HepG2 (cell line): ENCODE results near the gene MTIF2. TPM values are rescaled to one million over a fixed set of nuclear protein-coding genes. Genes with fewer than 3 reads are reported as not detected.

ENCODE experiments used
- CCDC6 ChIP-seq: sonication (generic); formaldehyde crosslinking; IDR thresholded peaks from 2 replicates; pipeline ENCODE4 v1.8.1; 2022; ENCODE audit warnings: mild to moderate bottlenecking, missing genetic modification reagents, moderate library complexity
- CSRNP2 ChIP-seq: sonication (generic); formaldehyde crosslinking; conservative IDR thresholded peaks from 2 replicates; pipeline ENCODE4 v1.8.0; 2022; ENCODE audit warnings: low read depth, missing genetic modification reagents
- KLF16 ChIP-seq, 2 experiments: sonication (generic) in 1 of 2; formaldehyde crosslinking in 1 of 2; IDR thresholded peaks; 2 replicates each; pipeline versions ENCODE4 v1.6.1 to v1.8.0; 2016 to 2023; ENCODE audit warnings: missing genetic modification reagents in 2 of 2, missing compliant biosample characterization in 1 of 2
- MLLT10 ChIP-seq: sonication (generic); formaldehyde crosslinking; IDR thresholded peaks from 2 replicates; pipeline ENCODE4 v1.4.0; 2020; ENCODE audit warnings: missing genetic modification reagents
- SALL2 ChIP-seq: sonication (generic); formaldehyde crosslinking; IDR thresholded peaks from 2 replicates; pipeline ENCODE4 v1.8.1; 2023; ENCODE audit warnings: mild to moderate bottlenecking, missing genetic modification reagents, inconsistent platforms
- SMYD3 ChIP-seq: sonication (generic); formaldehyde crosslinking; IDR thresholded peaks from 2 replicates; pipeline ENCODE4 v1.8.1; 2023; ENCODE audit warnings: mild to moderate bottlenecking, missing genetic modification reagents
- TFE3 ChIP-seq: IDR thresholded peaks from 2 replicates; pipeline ENCODE4 v1.6.1; 2016
- TOE1 ChIP-seq: sonication (generic); formaldehyde crosslinking; IDR thresholded peaks from 2 replicates; pipeline ENCODE4 v1.4.0; 2020; ENCODE audit warnings: mild to moderate bottlenecking, missing genetic modification reagents
- ZFP62 ChIP-seq: sonication (generic); formaldehyde crosslinking; IDR thresholded peaks from 2 replicates; pipeline ENCODE4 v1.4.0; 2020; ENCODE audit warnings: missing genetic modification reagents
- ZNF3 ChIP-seq: IDR thresholded peaks from 2 replicates; pipeline ENCODE4 v1.7.0; 2017; ENCODE audit warnings: inconsistent platforms
- ZNF318 ChIP-seq: sonication (generic); formaldehyde crosslinking; IDR thresholded peaks from 2 replicates; pipeline ENCODE4 v1.4.0; 2020; ENCODE audit warnings: mild to moderate bottlenecking, missing genetic modification reagents
- ZNF460 ChIP-seq: sonication (generic); formaldehyde crosslinking; IDR thresholded peaks from 2 replicates; pipeline ENCODE4 v1.5.1; 2020; ENCODE audit warnings: missing genetic modification reagents, mild to moderate bottlenecking, borderline replicate concordance
- ZNF552 ChIP-seq: sonication (generic); formaldehyde crosslinking; IDR thresholded peaks from 2 replicates; pipeline ENCODE4 v1.9.0; 2022; ENCODE audit warnings: missing genetic modification reagents, mild to moderate bottlenecking, borderline replicate concordance
- ZNF775 ChIP-seq: sonication (generic); formaldehyde crosslinking; IDR thresholded peaks from 2 replicates; pipeline ENCODE4 v1.4.0; 2020; ENCODE audit warnings: missing genetic modification reagents, mild to moderate bottlenecking, moderate library complexity, borderline replicate concordance
- ZNF776 ChIP-seq: sonication (generic); formaldehyde crosslinking; IDR thresholded peaks from 2 replicates; pipeline ENCODE4 v1.4.0; 2020; ENCODE audit warnings: mild to moderate bottlenecking, missing genetic modification reagents
- ZNF841 ChIP-seq: sonication (generic); formaldehyde crosslinking; IDR thresholded peaks from 2 replicates; pipeline ENCODE4 v1.8.1; 2023; ENCODE audit warnings: missing genetic modification reagents, borderline replicate concordance
- polyA plus RNA-seq, 8 experiments: library from polyadenylated mRNA; depleted of rRNA in 3 of 8; stranded (reverse) in 7 of 8; unstranded in 1 of 8; fragments of >200 nt; fragmentation: Illumina TruSeq in 4 of 8; extraction: Trizol in 4 of 8; gene quantifications; 2 replicates each; pipeline versions ENCODE4 v1.2.1 to v1.2.3, GENCODE V29; 2011 to 2016; ENCODE audit warnings: low read depth in 4 of 8, missing spikeins in 1 of 8, mixed read lengths in 1 of 8; ENCODE audit not compliant: insufficient read depth in 1 of 8
- total RNA-seq, 5 experiments: library from RNA; depleted of rRNA; stranded (reverse); fragments of >200 nt; fragmentation: Illumina TruSeq; extraction: Trizol; gene quantifications; 2 replicates each; pipeline ENCODE4 v1.2.3, GENCODE V29; 2016; ENCODE audit warnings: low read depth in 1 of 5
- TF ChIP-seq, protein P1 (sequence below): sonication (generic); formaldehyde crosslinking; IDR thresholded peaks from 2 replicates; pipeline ENCODE4 v1.4.0; 2020; ENCODE audit warnings: missing genetic modification reagents, borderline replicate concordance

Gene MTIF2
- total and polyA plus RNA-seq, 2 of the 13 experiments (the other 11 are each of a cell fraction or from before 2014, with no cell fraction given): 32.1 to 92.1 TPM

DNA sequence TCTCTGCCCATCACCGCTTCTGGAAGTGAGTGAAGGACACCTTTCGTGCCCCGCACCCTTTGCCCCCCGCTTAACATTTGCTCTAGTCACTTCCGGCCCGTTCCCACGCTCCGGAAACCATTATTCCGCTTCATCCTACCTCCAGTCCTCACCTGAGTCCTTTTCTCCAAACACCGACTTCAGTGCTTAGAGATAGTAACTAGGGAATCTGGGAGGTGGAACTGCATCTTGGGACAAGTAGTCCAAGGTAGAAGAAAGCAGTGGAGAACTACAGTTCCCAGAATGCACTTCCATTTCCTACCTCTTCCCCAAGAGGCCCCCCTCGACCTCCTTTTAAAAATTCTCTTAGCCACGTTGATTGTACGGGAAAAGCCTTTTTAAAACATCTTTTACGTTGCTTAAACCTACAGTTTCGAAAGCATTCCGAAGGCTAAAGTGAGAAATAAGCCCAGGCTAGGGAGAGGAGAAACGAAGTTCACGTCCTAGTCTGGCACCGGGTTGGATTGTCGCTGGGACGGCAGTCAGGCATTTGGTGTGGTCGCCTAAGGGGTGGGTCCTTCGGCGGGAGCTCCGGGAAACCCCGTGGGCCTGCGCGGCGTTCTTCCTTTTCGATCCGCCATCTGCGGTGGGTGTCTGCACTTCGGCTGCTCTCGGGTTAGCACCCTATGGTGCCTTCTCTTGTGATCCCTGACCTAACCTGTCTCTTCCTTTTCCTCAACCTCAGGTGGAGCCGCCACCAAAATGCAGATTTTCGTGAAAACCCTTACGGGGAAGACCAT, 36.8 kb downstream of the MTIF2 start, which contains the start of the genes CLHC1 and RPS27A (continued):
- peak; percentile 90 for TF ChIP-seq CCDC6 (CRISPR knock-in tag)
- TF ChIP-seq, protein P1, sequence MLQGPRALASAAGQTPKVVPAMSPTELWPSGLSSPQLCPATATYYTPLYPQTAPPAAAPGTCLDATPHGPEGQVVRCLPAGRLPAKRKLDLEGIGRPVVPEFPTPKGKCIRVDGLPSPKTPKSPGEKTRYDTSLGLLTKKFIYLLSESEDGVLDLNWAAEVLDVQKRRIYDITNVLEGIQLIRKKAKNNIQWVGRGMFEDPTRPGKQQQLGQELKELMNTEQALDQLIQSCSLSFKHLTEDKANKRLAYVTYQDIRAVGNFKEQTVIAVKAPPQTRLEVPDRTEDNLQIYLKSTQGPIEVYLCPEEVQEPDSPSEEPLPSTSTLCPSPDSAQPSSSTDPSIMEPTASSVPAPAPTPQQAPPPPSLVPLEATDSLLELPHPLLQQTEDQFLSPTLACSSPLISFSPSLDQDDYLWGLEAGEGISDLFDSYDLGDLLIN (CRISPR knock-in tag): peak; percentile 72; the same call in 1 of the 2 replicates
- TF ChIP-seq TFE3 (CRISPR knock-in tag): peak; percentile 65
- peak; percentile 30 to 92; a peak in 2 of 4 replicates for TF ChIP-seq KLF16 (CRISPR knock-in tag; IDR thresholded peaks at IDR 0.05)
- TF ChIP-seq ZNF552: no peak; the same call in 1 of the 2 replicates
- TF ChIP-seq MLLT10 (CRISPR knock-in tag): no peak
- TF ChIP-seq ZNF775 (CRISPR knock-in tag): no peak
- TF ChIP-seq SALL2 (CRISPR knock-in tag): 0 out of 2 replicates have a peak, but pooled peaks have one; percentile 32
- TF ChIP-seq ZFP62: no peak
- no peak for TF ChIP-seq ZNF318 (CRISPR knock-in tag)
- TF ChIP-seq ZNF460 (CRISPR knock-in tag): no peak; the same call in 1 of the 2 replicates
- no peak for TF ChIP-seq ZNF776 (CRISPR knock-in tag)
- TF ChIP-seq SMYD3 (CRISPR knock-in tag): peak; percentile 92
- TF ChIP-seq ZNF3 (CRISPR knock-in tag): no peak
- TF ChIP-seq CSRNP2: no peak
- TF ChIP-seq TOE1 (CRISPR knock-in tag): no peak; the same call in 1 of the 2 replicates
- TF ChIP-seq ZNF841: no peak
